ENCODE data around the gene TRPT1.

DNA sequence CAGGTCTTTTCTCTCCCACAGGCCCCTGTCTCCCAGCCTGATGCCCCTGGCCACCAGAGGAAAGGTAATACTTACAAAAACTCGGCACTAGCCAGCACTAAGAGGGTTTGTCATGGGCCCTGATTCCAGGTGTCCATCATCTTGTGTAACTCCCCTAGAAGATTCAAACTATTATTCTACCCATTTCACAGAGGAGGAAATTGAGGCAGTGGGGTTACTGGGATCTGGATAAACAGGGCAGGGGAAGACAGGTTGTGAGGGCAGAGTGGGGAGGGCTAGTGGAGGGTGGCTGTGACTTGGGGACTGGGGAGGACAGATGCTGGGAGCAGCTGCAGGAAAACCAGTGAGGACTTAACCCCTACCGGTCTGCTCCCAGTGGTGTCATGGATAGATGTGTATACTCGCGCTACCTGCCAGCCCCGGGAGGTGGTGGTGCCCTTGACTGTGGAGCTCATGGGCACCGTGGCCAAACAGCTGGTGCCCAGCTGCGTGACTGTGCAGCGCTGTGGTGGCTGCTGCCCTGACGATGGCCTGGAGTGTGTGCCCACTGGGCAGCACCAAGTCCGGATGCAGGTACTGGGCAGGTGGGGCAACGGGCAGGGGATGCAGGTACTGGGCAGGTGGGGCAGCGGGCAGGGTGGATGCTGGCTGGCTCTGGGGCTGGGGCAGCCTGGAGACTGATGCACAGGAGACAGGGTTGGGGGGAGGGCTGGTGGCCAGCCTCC, 9.6 kb upstream of the TRPT1 start:
- TF ChIP-seq GATA2 (IDR thresholded peaks at IDR 0.05; ENCODE audit: low read depth, low read length): no peak
- no peak for TF ChIP-seq GATA3 (IDR thresholded peaks at IDR 0.05; ENCODE audit: low read depth, low read length)

All from SH-SY5Y (cell line).